H9 (cell line): ENCODE data around the gene JAKMIP1. TPM values are rescaled to one million over a fixed set of nuclear protein-coding genes. Genes with fewer than 3 reads are reported as not detected.

Source experiments
- DNase-seq: peaks from one replicate; pipeline ENCODE4 v3.0.0-alpha.2; 2017
- H2AFZ ChIP-seq: one replicate; pipeline ENCODE4 v1.6.1; 2013; ENCODE audit warnings: mild to moderate bottlenecking, low read length, control low read depth, moderate library complexity
- H2AK5ac ChIP-seq: 2 replicates; pipeline ENCODE4 v1.6.1; 2013; ENCODE audit warnings: low read length, control low read depth, mixed read lengths; ENCODE audit not compliant: insufficient read length
- H2BK120ac ChIP-seq: one replicate; pipeline ENCODE4 v1.6.1; 2013; ENCODE audit warnings: low read depth, mild to moderate bottlenecking, low read length, control low read depth, inconsistent platforms; ENCODE audit not compliant: poor library complexity, severe bottlenecking
- H2BK12ac ChIP-seq: 2 replicates; pipeline ENCODE4 v1.6.1; 2013; ENCODE audit warnings: low read length, control low read depth, mixed read lengths, low read depth; ENCODE audit not compliant: insufficient read length
- H2BK15ac ChIP-seq: 2 replicates; pipeline ENCODE4 v1.6.1; 2013; ENCODE audit warnings: low read depth, low read length, control low read depth
- H2BK20ac ChIP-seq: one replicate; pipeline ENCODE4 v1.6.1; 2013; ENCODE audit warnings: low read depth, mild to moderate bottlenecking, low read length, control low read depth, inconsistent platforms; ENCODE audit not compliant: poor library complexity, severe bottlenecking
- H2BK5ac ChIP-seq: 2 replicates; pipeline ENCODE4 v1.6.1; 2013; ENCODE audit warnings: low read length, control low read depth, mixed read lengths; ENCODE audit not compliant: insufficient read length
- H3K14ac ChIP-seq: 2 replicates; pipeline ENCODE4 v1.6.1; 2013; ENCODE audit warnings: low read length, control low read depth; ENCODE audit not compliant: insufficient read depth
- H3K18ac ChIP-seq: 2 replicates; pipeline ENCODE4 v1.6.1; 2013; ENCODE audit warnings: low read depth, mild to moderate bottlenecking, mixed read lengths, low read length, control low read depth; ENCODE audit not compliant: insufficient read length
- H3K23ac ChIP-seq: 2 replicates; pipeline ENCODE4 v1.6.1; 2013; ENCODE audit warnings: low read length, control low read depth, mixed read lengths, low read depth; ENCODE audit not compliant: insufficient read length
- H3K23me2 ChIP-seq: 2 replicates; pipeline ENCODE4 v1.6.1; 2013; ENCODE audit warnings: low read depth, mild to moderate bottlenecking, mixed read lengths, low read length, control low read depth; ENCODE audit not compliant: insufficient read length, poor library complexity, severe bottlenecking
- H3K27ac ChIP-seq: 2 replicates; pipeline ENCODE4 v1.5.1; 2013; ENCODE audit warnings: low read length, control low read depth, mixed read lengths, low read depth; ENCODE audit not compliant: insufficient read length
- H3K27me3 ChIP-seq: 2 replicates; pipeline ENCODE4 v1.6.1; 2013; ENCODE audit warnings: low read length, control low read depth, inconsistent platforms; ENCODE audit not compliant: insufficient read depth
- H3K4ac ChIP-seq: 2 replicates; pipeline ENCODE4 v1.6.1; 2013; ENCODE audit warnings: low read depth, mild to moderate bottlenecking, control low read depth, inconsistent platforms, low read length, moderate library complexity
- H3K4me1 ChIP-seq: 2 replicates; pipeline ENCODE4 v1.6.1; 2013; ENCODE audit warnings: low read length, control low read depth, inconsistent platforms; ENCODE audit not compliant: insufficient read depth
- H3K4me2 ChIP-seq: 2 replicates; pipeline ENCODE4 v1.6.1; 2013; ENCODE audit warnings: low read length, control low read depth, mixed read lengths; ENCODE audit not compliant: insufficient read length, insufficient read depth
- H3K56ac ChIP-seq: 2 replicates; pipeline ENCODE4 v1.6.1; 2013; ENCODE audit warnings: low read depth, mild to moderate bottlenecking, mixed read lengths, low read length, control low read depth; ENCODE audit not compliant: insufficient read length
- H3K79me1 ChIP-seq: 2 replicates; pipeline ENCODE4 v1.6.1; 2013; ENCODE audit warnings: low read depth, mild to moderate bottlenecking, moderate library complexity, low read length, control low read depth, inconsistent platforms; ENCODE audit not compliant: insufficient read depth, poor library complexity, severe bottlenecking
- H3K79me2 ChIP-seq: 2 replicates; pipeline ENCODE4 v1.6.1; 2013; ENCODE audit warnings: low read length, control low read depth, inconsistent platforms; ENCODE audit not compliant: insufficient read depth
- H3K9ac ChIP-seq: 2 replicates; pipeline ENCODE4 v1.6.1; 2013; ENCODE audit warnings: low read length, control low read depth, mixed read lengths; ENCODE audit not compliant: insufficient read length; ENCODE audit errors: extremely low read depth
- H3K9me3 ChIP-seq: one replicate; pipeline ENCODE4 v1.6.1; 2013; ENCODE audit warnings: low read depth, low read length, inconsistent platforms; ENCODE audit not compliant: control insufficient read depth
- H3T11ph ChIP-seq: one replicate; pipeline ENCODE4 v1.6.1; 2013; ENCODE audit warnings: mild to moderate bottlenecking, low read length, control low read depth, inconsistent platforms
- H4K20me1 ChIP-seq: one replicate; pipeline ENCODE4 v1.6.1; 2013; ENCODE audit not compliant: control insufficient read depth, insufficient read length, insufficient read depth
- H4K5ac ChIP-seq: 2 replicates; pipeline ENCODE4 v1.6.1; 2013; ENCODE audit warnings: low read depth, mild to moderate bottlenecking, mixed read lengths, low read length, control low read depth; ENCODE audit not compliant: insufficient read length
- H4K8ac ChIP-seq: replicated peaks from 2 replicates; pipeline ENCODE4 v1.6.1; 2013; ENCODE audit warnings: low read length, control low read depth, mixed read lengths, low read depth; ENCODE audit not compliant: insufficient read length
- H4K91ac ChIP-seq: 2 replicates; pipeline ENCODE4 v1.6.1; 2013; ENCODE audit warnings: low read depth, mild to moderate bottlenecking, moderate library complexity, mixed read lengths, low read length, control low read depth; ENCODE audit not compliant: insufficient read length
- H3K27ac Mint-ChIP-seq, 3 experiments: 2 replicates in 2 of 3; 3 replicates in 1 of 3; pipeline ENCODE4 v1.8.0; 2020 to 2021; ENCODE audit warnings: mixed read lengths in 3 of 3, mild to moderate bottlenecking in 1 of 3, moderate library complexity in 1 of 3
- H3K27me3 Mint-ChIP-seq: 2 replicates; pipeline ENCODE4 v1.8.0; 2021; ENCODE audit warnings: low read depth, mild to moderate bottlenecking, moderate library complexity, mixed read lengths
- H3K36me3 Mint-ChIP-seq, 3 experiments: 2 replicates in 2 of 3; 3 replicates in 1 of 3; pipeline ENCODE4 v1.8.0; 2020 to 2021; ENCODE audit warnings: low read depth in 3 of 3, mixed read lengths in 3 of 3; ENCODE audit not compliant: insufficient read depth in 1 of 3
- H3K4me1 Mint-ChIP-seq, 2 experiments: 2 replicates each; pipeline ENCODE4 v1.8.0; 2020; ENCODE audit warnings: mixed read lengths in 2 of 2
- H3K4me3 Mint-ChIP-seq, 2 experiments: 2 replicates in 1 of 2; 3 replicates in 1 of 2; pipeline ENCODE4 v1.8.0; 2020 to 2021; ENCODE audit warnings: mild to moderate bottlenecking in 2 of 2, mixed read lengths in 2 of 2, moderate library complexity in 1 of 2
- H3K9me3 Mint-ChIP-seq, 2 experiments: 2 replicates in 1 of 2; 3 replicates in 1 of 2; pipeline ENCODE4 v1.8.0; 2020; ENCODE audit warnings: mild to moderate bottlenecking in 2 of 2, mixed read lengths in 2 of 2, moderate library complexity in 1 of 2
- CTCF ChIP-seq: fragments of 200-600 bp; sonication (generic); conservative IDR thresholded peaks from 3 replicates; pipeline ENCODE4 v1.8.0; 2021; ENCODE audit warnings: antibody characterized with exemption, mild to moderate bottlenecking
- WGBS: extraction: QIAGEN DNeasy Blood & Tissue Kit; methylation state at CpG from one replicate; pipeline ENCODE4 v1.1.7; 2013; ENCODE audit warnings: missing lambda C conversion rate, low lambda C conversion rate, mixed read lengths; ENCODE audit not compliant: insufficient read length; ENCODE audit errors: extremely low coverage; 5-methylcytosine and 5-hydroxymethylcytosine counted together
- total RNA-seq: library from RNA; stranded (reverse); gene quantifications from 2 replicates; pipeline ENCODE4 v1.2.1, GENCODE V29; 2021

JAKMIP1 gene
- total RNA-seq, 1 experiment from 2014 or later = 1.5 TPM

- Histone ChIP-seq H2AFZ (no peak overlapping the region), H2BK120ac (no peak overlapping the region), H3T11ph (no peak overlapping the region), H3K18ac (no peak overlapping the region), H3K4me2 (no peak overlapping the region), H3K27me3 (no peaks in the 10 kb centered on the region), H4K5ac (no peak overlapping the region), H3K9ac (no peak overlapping the region), H2AK5ac (no peak overlapping the region), H3K23ac (no peak overlapping the region), H4K91ac (no peak overlapping the region), H3K27ac (no peak overlapping the region), H3K4ac (no peak overlapping the region), H3K9me3 (no peaks in the 10 kb centered on the region), H2BK20ac (no peak overlapping the region), H3K4me1 (no peaks in the 10 kb centered on the region), H3K14ac (no peak overlapping the region), H4K20me1 (no peaks in the 10 kb centered on the region), H2BK15ac (no peak overlapping the region), H4K8ac (no peak overlapping the region), H3K56ac (no peak overlapping the region), H3K23me2 (no peaks in the 10 kb centered on the region), H2BK5ac (no peak overlapping the region), H3K79me2 (no peaks in the 10 kb centered on the region), H2BK12ac (no peak overlapping the region), H3K79me1 (no peaks in the 10 kb centered on the region)
- peak; percentile 99 for TF ChIP-seq CTCF
- H3K4me3 Mint-ChIP-seq = no peak overlapping the region
- no CpG with 5 or more reads among the region's 9 CpGs for WGBS
- H3K4me1 Mint-ChIP-seq = no peaks in the 10 kb centered on the region; a peak in 2 of 4 replicates
- H3K36me3 Mint-ChIP-seq = no peaks in the 10 kb centered on the region; a peak in 1 of 7 replicates
- peaks cover 25% of the 10 kb centered on the region for H3K27me3 Mint-ChIP-seq
- peak; percentile 82 for DNase-seq
- H3K9me3 Mint-ChIP-seq = no peaks in the 10 kb centered on the region
- no peak overlapping the region for H3K27ac Mint-ChIP-seq
Observed at GRCh38 chr4:5998333-5998936, 201.9 kb downstream of the JAKMIP1 start.
